GM21737 (cell line): Measurements from ENCODE around the gene CRACR2A.

ENCODE experiments used
- ATAC-seq: cut with Tn5 transposase; IDR thresholded peaks from one replicate; pipeline ENCODE4 v1.9.1; 2021; ENCODE audit warnings: mild to moderate bottlenecking, moderate library complexity; ENCODE audit not compliant: unreplicated experiment

The CRACR2A gene

GRCh38 chr12:3753544-3754284 lies 805 bp upstream of the CRACR2A start:
- ATAC-seq, result no peak

GRCh38 chr12:3752096-3752709 lies 706 bp downstream of the CRACR2A start:
- peak; percentile 47 for ATAC-seq

- no peak for ATAC-seq
Observed at GRCh38 chr12:3751151-3752095, 1.5 kb downstream of the CRACR2A start.

GRCh38 chr12:3750616-3751015 lies 2.3 kb downstream of the CRACR2A start:
- ATAC-seq, result no peak

- no peak for ATAC-seq
Observed at GRCh38 chr12:3748620-3749019, 4.3 kb downstream of the CRACR2A start.

- no peak for ATAC-seq
Observed at GRCh38 chr12:3747976-3748619, 4.8 kb downstream of the CRACR2A start.

GRCh38 chr12:3747543-3747942 lies 5.4 kb downstream of the CRACR2A start:
- ATAC-seq, result no peak

- no peak for ATAC-seq
Observed at GRCh38 chr12:3746758-3747157, 6.2 kb downstream of the CRACR2A start.

GRCh38 chr12:3745152-3745551 lies 7.8 kb downstream of the CRACR2A start:
- no peak for ATAC-seq

GRCh38 chr12:3744229-3744901 lies 8.5 kb downstream of the CRACR2A start:
- peak; percentile 10 for ATAC-seq

- ATAC-seq, result peak; percentile 70
Observed at GRCh38 chr12:3743803-3744202, 9.1 kb downstream of the CRACR2A start.

GRCh38 chr12:3741882-3742672 lies 10.8 kb downstream of the CRACR2A start:
- no peak for ATAC-seq

GRCh38 chr12:3740480-3741231 lies 12.3 kb downstream of the CRACR2A start:
- no peak for ATAC-seq

- ATAC-seq, result no peak
Observed at GRCh38 chr12:3735432-3735831, 17.5 kb downstream of the CRACR2A start.

- ATAC-seq, result no peak
Observed at GRCh38 chr12:3732901-3733300, 20.0 kb downstream of the CRACR2A start.

GRCh38 chr12:3730111-3730510 lies 22.8 kb downstream of the CRACR2A start:
- ATAC-seq, result no peak

GRCh38 chr12:3728686-3729085 lies 24.2 kb downstream of the CRACR2A start:
- ATAC-seq, result peak; percentile 29

- peak; percentile 80 for ATAC-seq
Observed at GRCh38 chr12:3727877-3728632, 24.9 kb downstream of the CRACR2A start.
